GM19395 (cell line): Measurements from ENCODE around the gene STAB2.

Source experiments
- ATAC-seq: cut with Tn5 transposase; IDR thresholded peaks from one replicate; pipeline ENCODE4 v1.9.1; 2021; ENCODE audit warnings: mild to moderate bottlenecking, moderate library complexity; ENCODE audit not compliant: unreplicated experiment

STAB2 gene

GRCh38 chr12:103735291-103735690, 148.2 kb downstream of the STAB2 start:
- ATAC-seq: no peak

GRCh38 chr12:103736572-103736971, 149.5 kb downstream of the STAB2 start:
- no peak for ATAC-seq

DNA sequence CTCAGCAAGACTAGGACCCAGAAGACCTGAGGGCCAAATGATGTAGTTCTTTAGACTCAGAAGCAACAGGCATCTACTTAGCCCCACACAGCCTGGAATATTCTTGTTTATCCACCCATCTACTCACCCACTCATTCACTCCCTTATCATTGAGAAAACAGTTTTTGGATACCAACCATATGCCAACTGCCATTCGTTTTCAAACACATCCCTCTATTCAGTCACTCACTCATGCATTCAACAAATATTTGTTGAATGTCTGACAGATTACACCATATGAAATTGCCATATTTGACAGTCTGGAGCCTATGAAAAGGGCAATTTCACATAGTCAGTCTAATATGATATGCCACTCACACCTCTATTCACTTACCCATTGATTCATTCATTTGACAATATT, 150.8 kb downstream of the STAB2 start:
- no peak for ATAC-seq

DNA sequence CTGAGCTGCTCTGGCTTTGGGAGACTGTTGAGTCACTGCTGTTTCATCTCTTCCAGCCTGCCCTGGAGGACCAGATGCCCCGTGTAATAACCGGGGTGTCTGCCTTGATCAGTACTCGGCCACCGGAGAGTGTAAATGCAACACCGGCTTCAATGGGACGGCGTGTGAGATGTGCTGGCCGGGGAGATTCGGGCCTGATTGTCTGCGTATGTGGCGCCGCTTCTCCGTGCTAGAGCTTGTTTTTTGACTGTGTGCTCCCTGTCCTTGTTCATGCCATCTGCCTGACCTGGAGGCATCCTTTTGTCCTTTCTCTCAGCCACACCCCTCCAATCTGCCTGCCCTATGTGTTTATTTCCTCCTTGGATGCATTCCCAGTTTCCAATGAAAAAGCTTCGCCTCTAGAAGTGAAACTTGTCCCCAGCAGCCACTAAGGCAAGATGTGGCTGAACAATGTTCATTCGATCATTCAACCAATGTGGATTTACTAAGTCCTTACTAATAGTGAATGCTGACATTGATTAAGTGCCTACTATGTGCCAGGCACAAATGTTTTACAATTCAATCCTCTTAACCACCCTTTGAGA, 155.4 kb downstream of the STAB2 start:
- ATAC-seq: no peak

GRCh38 chr12:103743788-103744187, 156.7 kb downstream of the STAB2 start:
- ATAC-seq: no peak

- no peak for ATAC-seq
Measured at GRCh38 chr12:103745962-103746361, 158.9 kb downstream of the STAB2 start.

GRCh38 chr12:103748002-103748401, 160.9 kb downstream of the STAB2 start:
- ATAC-seq: no peak

- ATAC-seq: no peak
Measured at GRCh38 chr12:103748875-103749274, 161.8 kb downstream of the STAB2 start.

GRCh38 chr12:103751171-103751570, 164.1 kb downstream of the STAB2 start:
- no peak for ATAC-seq

DNA sequence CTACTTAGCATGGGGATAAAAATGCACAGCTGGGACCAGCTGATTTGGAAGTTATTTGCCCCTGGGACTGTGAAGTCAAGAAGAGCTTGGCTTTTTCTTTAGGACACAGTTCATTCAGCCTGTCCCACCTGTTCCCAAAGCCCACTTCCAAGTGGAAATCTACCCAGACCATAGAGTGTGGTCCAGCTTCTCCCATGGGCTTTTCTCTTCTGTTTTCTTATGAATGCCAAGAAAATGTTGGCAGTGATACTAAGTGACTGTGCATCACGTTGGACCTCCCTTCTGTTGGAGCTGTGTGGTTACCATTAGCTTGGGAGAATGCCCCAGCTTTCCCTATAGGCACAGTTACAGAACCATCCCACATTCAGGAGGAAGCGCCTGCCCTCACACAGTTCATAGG, 164.5 kb downstream of the STAB2 start:
- ATAC-seq: no peak

DNA sequence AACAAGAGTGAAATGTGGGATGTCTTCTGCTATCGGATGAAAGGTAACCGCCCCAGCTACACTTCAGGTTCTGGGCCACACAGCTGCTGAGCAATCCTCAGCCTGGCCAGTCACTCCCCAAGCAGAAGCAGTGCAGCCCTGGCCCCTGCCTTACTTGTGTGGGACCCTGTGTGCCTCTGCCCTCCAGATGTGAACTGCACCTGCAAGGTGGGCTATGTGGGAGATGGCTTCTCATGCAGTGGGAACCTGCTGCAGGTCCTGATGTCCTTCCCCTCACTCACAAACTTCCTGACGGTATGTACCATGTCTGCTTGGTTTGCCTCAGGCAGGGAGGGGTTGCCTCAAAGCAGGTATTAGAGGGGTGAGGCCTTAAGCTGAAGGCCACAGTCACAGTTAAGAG, 168.4 kb downstream of the STAB2 start:
- no peak for ATAC-seq

- no peak for ATAC-seq
Measured at GRCh38 chr12:103756443-103756842, 169.4 kb downstream of the STAB2 start.

GRCh38 chr12:103757248-103757647, 170.2 kb downstream of the STAB2 start:
- ATAC-seq: no peak

GRCh38 chr12:103758310-103759089, 171.4 kb downstream of the STAB2 start:
- no peak for ATAC-seq

DNA sequence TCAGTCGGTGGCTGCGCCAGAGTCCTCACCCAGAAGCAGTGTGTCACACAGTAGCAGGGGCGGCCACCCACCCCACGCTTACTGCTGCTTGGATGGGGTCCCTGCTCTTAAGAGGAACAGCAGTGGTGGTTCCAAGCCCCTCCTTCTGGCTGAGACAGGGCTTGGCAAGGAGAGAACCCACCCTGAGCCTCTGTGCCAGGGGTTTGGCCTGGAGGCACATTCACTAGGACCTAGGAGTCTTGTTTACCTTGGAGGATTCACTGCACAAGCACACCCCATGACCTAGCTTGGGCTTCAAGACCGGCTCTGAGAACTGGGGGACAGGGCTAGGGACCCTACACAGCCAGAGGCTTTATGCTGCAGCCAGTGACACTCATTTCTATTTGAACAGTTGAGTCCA, 175.4 kb downstream of the STAB2 start:
- no peak for ATAC-seq

GRCh38 chr12:103765322-103765721, 178.2 kb downstream of the STAB2 start:
- ATAC-seq: no peak

- ATAC-seq: no peak
Measured at GRCh38 chr12:103766028-103766427, 179.0 kb downstream of the STAB2 start.

DNA sequence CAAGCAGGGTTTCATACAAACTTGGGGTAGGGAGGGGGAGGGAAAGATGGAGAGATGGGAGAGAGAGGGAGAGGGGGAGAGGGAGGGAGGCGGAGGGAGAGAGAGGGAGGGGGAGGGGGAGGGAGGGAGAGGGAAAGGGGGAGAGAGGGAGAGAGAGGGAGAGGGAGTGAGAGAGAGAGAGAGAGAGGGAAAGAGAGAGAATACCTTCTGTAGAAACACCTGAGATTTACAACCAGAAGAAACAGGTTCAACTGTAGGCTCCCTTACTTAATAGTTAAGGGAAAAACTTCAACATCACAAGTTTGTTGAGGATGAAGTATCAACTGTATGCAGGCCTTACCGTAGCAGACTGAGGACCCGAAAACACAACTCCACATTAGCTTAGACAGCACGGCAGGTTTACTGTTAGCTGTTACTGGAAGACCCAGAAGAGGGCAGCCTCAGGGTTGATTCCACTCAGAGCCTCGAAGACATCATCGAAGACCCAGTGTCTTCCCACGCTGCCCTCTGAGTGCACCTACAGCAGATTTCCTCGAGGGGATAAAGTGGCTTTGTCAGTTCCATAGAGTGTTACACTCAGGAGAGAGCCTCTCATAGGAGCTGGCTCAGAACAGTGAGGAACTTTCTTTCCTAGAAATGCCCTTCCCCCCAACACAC, 181.5 kb downstream of the STAB2 start:
- ATAC-seq: no peak

DNA sequence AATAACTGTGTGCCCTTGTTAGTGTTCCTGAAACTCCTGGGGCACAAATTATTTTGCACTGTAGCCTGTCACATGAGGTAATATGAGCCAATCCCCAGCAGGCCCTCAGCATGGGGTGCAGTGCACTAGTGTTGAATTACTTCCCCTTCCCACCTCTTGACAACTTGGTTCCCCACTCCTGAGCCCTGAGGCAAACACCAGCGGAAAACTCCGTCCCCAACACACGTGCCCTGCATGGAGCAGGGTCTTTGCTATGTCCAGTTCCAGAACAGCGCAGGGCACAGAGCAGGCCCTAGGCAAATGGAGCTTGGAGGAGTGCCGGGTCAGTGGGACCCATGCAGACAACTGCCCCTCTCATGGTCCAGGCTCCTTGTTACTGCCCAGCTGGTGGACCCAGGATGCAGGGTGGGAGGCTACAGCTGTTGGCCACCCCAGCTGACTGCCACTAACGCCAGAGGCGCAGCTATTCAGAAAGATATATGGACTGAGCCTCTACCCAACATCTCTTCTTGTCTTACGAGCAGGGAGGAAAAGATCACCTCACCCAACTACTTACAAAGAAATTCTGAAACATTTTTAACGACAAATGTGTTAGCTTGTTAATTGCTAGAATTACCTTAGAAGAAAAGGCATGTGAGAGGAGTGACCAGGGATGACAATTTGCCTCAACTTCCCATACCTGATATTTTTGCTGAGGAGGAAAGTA, 182.3 kb downstream of the STAB2 start:
- no peak for ATAC-seq

- no peak for ATAC-seq
Measured at GRCh38 chr12:103771466-103771865, 184.4 kb downstream of the STAB2 start.

- no peak for ATAC-seq
Measured at GRCh38 chr12:103772367-103773108, 185.5 kb downstream of the STAB2 start.
